Right atrium auricular region (tissue), 2 donors: ENCODE measurements around the gene VAV1. TPM values are rescaled to one million over a fixed set of nuclear protein-coding genes. Genes with fewer than 3 reads are reported as not detected.

ENCODE experiments used
- DNase-seq: peaks from one replicate; pipeline ENCODE4 v3.0.0-alpha.2; 2019; ENCODE audit warnings: low spot score
- H3K27ac ChIP-seq, 2 donors: fragments of 200-600 bp; sonication (generic); 1 replicate in 1 of 2; 2 replicates in 1 of 2; pipeline ENCODE4 v1.5.1; 2016 to 2019
- H3K27me3 ChIP-seq, 2 donors: fragments of 200-600 bp; sonication (generic); one replicate each; pipeline versions ENCODE4 v1.5.1 to v1.6.0; 2017 to 2019
- H3K36me3 ChIP-seq: fragments of 200-600 bp; sonication (generic); one replicate; pipeline ENCODE4 v1.5.1; 2016
- H3K4me1 ChIP-seq, 2 donors: fragments of 200-600 bp; sonication (generic); one replicate each; pipeline versions ENCODE4 v1.5.1 to v1.6.0; 2017 to 2019
- H3K4me3 ChIP-seq, 2 donors: fragments of 200-600 bp; sonication (generic); 1 replicate in 1 of 2; 2 replicates in 1 of 2; pipeline ENCODE4 v1.5.1; 2017 to 2019; ENCODE audit warnings: mild to moderate bottlenecking in 1 of 2, moderate library complexity in 1 of 2
- H3K9me3 ChIP-seq, 2 donors: fragments of 200-600 bp; sonication (generic); one replicate each; pipeline ENCODE4 v1.5.1; 2019
- CTCF ChIP-seq, 2 donors: fragments of 200-600 bp; sonication (generic); IDR thresholded peaks; one replicate each; pipeline ENCODE4 v1.5.1; 2019; ENCODE audit warnings: antibody characterized with exemption in 2 of 2
- total RNA-seq, 2 donors: library from RNA; depleted of rRNA; stranded (reverse); fragments of >200 nt; gene quantifications; one replicate each; pipeline ENCODE4 v1.1.0, GENCODE V29; 2016

VAV1 gene
- total RNA-seq, result 1 to 10 TPM in 1 of 2 donors, under 1 TPM in 1; 0.52 to 1.4 TPM

GRCh38 chr19:6772028-6772865 is at the start of gene VAV1:
Gene VAV1, plus strand, starts transcription at chr19:6772708. Its CDS starts 100 bp downstream, at chr19:6772808.
- H3K27ac ChIP-seq, result no peak within 1 kb of the TSS
- no peak for TF ChIP-seq CTCF (IDR thresholded peaks at IDR 0.05)
- no peaks in the 10 kb centered on the region for H3K9me3 ChIP-seq
- no peaks in the 10 kb centered on the region for H3K36me3 ChIP-seq
- H3K27me3 ChIP-seq, result peaks cover 0 to 7% of the 10 kb centered on the region in 2 donors
- H3K4me3 ChIP-seq, result peak within 1 kb of the TSS; percentile 11 to 44
- DNase-seq, result no peak
- H3K4me1 ChIP-seq, result peaks cover 0 to 7% of the 10 kb centered on the region in 2 donors

GRCh38 chr19:6723108-6723618 is 49.3 kb upstream of the VAV1 start:
- Histone ChIP-seq H3K36me3 (no peaks in the 10 kb centered on the region), H3K4me1 (no peaks in the 10 kb centered on the region), H3K9me3 (no peaks in the 10 kb centered on the region), H3K27ac (peak overlapping the region; percentile 21 to 29), H3K27me3 (no peaks in the 10 kb centered on the region), H3K4me3 (no peak overlapping the region)
- TF ChIP-seq CTCF (IDR thresholded peaks at IDR 0.05), result no peak
- no peak for DNase-seq

GRCh38 chr19:6723738-6724137 is 48.8 kb upstream of the VAV1 start:
- Histone ChIP-seq H3K36me3 (no peaks in the 10 kb centered on the region), H3K27me3 (no peaks in the 10 kb centered on the region), H3K4me1 (no peaks in the 10 kb centered on the region), H3K27ac (peak overlapping the region in 1 of 2 donors; percentile 29), H3K4me3 (no peak overlapping the region), H3K9me3 (no peaks in the 10 kb centered on the region)
- DNase-seq, result no peak
- no peak for TF ChIP-seq CTCF (IDR thresholded peaks at IDR 0.05)

GRCh38 chr19:6724631-6725492 is 47.6 kb upstream of the VAV1 start:
- H3K9me3 ChIP-seq, result no peaks in the 10 kb centered on the region
- no peaks in the 10 kb centered on the region for H3K27me3 ChIP-seq
- H3K27ac ChIP-seq, result no peak overlapping the region
- DNase-seq, result no peak
- TF ChIP-seq CTCF (IDR thresholded peaks at IDR 0.05), result no peak
- no peaks in the 10 kb centered on the region for H3K4me1 ChIP-seq
- H3K36me3 ChIP-seq, result no peaks in the 10 kb centered on the region
- no peak overlapping the region for H3K4me3 ChIP-seq

GRCh38 chr19:6725513-6726231 is 46.8 kb upstream of the VAV1 start:
- H3K9me3 ChIP-seq, result no peaks in the 10 kb centered on the region
- no peak for TF ChIP-seq CTCF (IDR thresholded peaks at IDR 0.05)
- no peak overlapping the region for H3K27ac ChIP-seq
- no peak for DNase-seq
- H3K4me3 ChIP-seq, result no peak overlapping the region
- H3K4me1 ChIP-seq, result no peaks in the 10 kb centered on the region
- H3K27me3 ChIP-seq, result no peaks in the 10 kb centered on the region
- no peaks in the 10 kb centered on the region for H3K36me3 ChIP-seq
